Neural cell (in vitro differentiated cells): ENCODE measurements around the gene GDPD5. TPM values are rescaled to one million over a fixed set of nuclear protein-coding genes. Genes with fewer than 3 reads are reported as not detected.

ENCODE experiments used
- H2AFZ ChIP-seq: fragments of 200-600, 300-800 bp; sonication (generic), shearing (Covaris generic); 2 replicates; pipeline ENCODE4 v1.6.0; 2014; ENCODE audit warnings: low read depth, mild to moderate bottlenecking, antibody characterized with exemption, low read length, moderate library complexity
- H3F3A ChIP-seq: fragments of 200-600 bp; shearing (Covaris generic); 2 replicates; pipeline ENCODE4 v1.6.1; 2016; ENCODE audit warnings: mild to moderate bottlenecking, moderate library complexity, mixed read lengths, antibody characterized with exemption, low read length; ENCODE audit not compliant: insufficient read depth, poor library complexity, severe bottlenecking
- H3K27ac ChIP-seq: fragments of 200-600, 300-800 bp; sonication (generic), shearing (Covaris generic); 2 replicates; pipeline ENCODE4 v1.5.1; 2014; ENCODE audit warnings: mild to moderate bottlenecking, low read length, moderate library complexity
- H3K27me3 ChIP-seq: fragments of 300-800, 200-600 bp; sonication (generic), shearing (Covaris generic); 2 replicates; pipeline ENCODE4 v1.6.0; 2014; ENCODE audit warnings: mild to moderate bottlenecking, low read depth, low read length, moderate library complexity; ENCODE audit not compliant: insufficient read depth
- H3K36me3 ChIP-seq: fragments of 300-800, 200-600 bp; sonication (generic), shearing (Covaris generic); 2 replicates; pipeline ENCODE4 v1.5.1; 2014; ENCODE audit warnings: mild to moderate bottlenecking, antibody characterized with exemption, low read length, moderate library complexity; ENCODE audit not compliant: insufficient read depth
- H3K4me2 ChIP-seq: fragments of 300-800, 200-600 bp; sonication (generic), shearing (Covaris generic); 2 replicates; pipeline ENCODE4 v1.6.0; 2014; ENCODE audit warnings: mild to moderate bottlenecking, low read length
- H3K4me3 ChIP-seq: fragments of 300-800, 200-600 bp; sonication (generic), shearing (Covaris generic); 2 replicates; pipeline ENCODE4 v1.5.1; 2014; ENCODE audit warnings: mild to moderate bottlenecking, low read length, moderate library complexity
- H3K79me2 ChIP-seq: fragments of 200-600 bp; shearing (Covaris generic); replicated peaks from 2 replicates; pipeline ENCODE4 v1.6.0; 2014; ENCODE audit warnings: mild to moderate bottlenecking, low read length, moderate library complexity; ENCODE audit not compliant: insufficient read depth
- H3K9ac ChIP-seq: fragments of 300-800, 200-600 bp; sonication (generic), shearing (Covaris generic); 2 replicates; pipeline ENCODE4 v1.6.1; 2016; ENCODE audit warnings: mild to moderate bottlenecking, low read length, mixed read lengths
- H3K9me2 ChIP-seq: fragments of 200-600 bp; shearing (Covaris generic); 2 replicates; pipeline ENCODE4 v1.6.1; 2016; ENCODE audit warnings: mild to moderate bottlenecking, low read length, mixed read lengths; ENCODE audit not compliant: insufficient read depth
- H3K9me3 ChIP-seq: fragments of 200-600, 300-800 bp; sonication (generic), shearing (Covaris generic); 2 replicates; pipeline ENCODE4 v1.6.1; 2016; ENCODE audit warnings: mild to moderate bottlenecking, mixed run types, low read length, moderate library complexity, mixed read lengths
- H4K20me1 ChIP-seq: fragments of 200-600 bp; shearing (Covaris generic); 2 replicates; pipeline ENCODE4 v1.6.1; 2016; ENCODE audit warnings: mild to moderate bottlenecking, mixed run types; ENCODE audit not compliant: insufficient read depth
- CTCF ChIP-seq: fragments of 450-650 bp; IDR thresholded peaks from 2 replicates; pipeline ENCODE4 v1.5.1; 2014; ENCODE audit warnings: antibody characterized with exemption, mild to moderate bottlenecking, moderate library complexity; ENCODE audit not compliant: poor library complexity, severe bottlenecking
- EP300 ChIP-seq: fragments of 450-650 bp; conservative IDR thresholded peaks from 2 replicates; pipeline ENCODE4 v1.6.1; 2014; ENCODE audit warnings: antibody characterized with exemption, mild to moderate bottlenecking, moderate library complexity; ENCODE audit not compliant: poor library complexity, severe bottlenecking
- EZH2 ChIP-seq: fragments of 200-600, 300-800 bp; shearing (Covaris generic), sonication (generic); IDR thresholded peaks from 2 replicates; pipeline ENCODE4 v1.6.1; 2014; ENCODE audit warnings: antibody characterized with exemption, low read length, borderline replicate concordance, mild to moderate bottlenecking; ENCODE audit not compliant: insufficient read depth, poor library complexity, severe bottlenecking
- MXI1 ChIP-seq: fragments of 450-650 bp; conservative IDR thresholded peaks from 2 replicates; pipeline ENCODE4 v1.6.1; 2014; ENCODE audit warnings: antibody characterized with exemption, mild to moderate bottlenecking; ENCODE audit not compliant: poor library complexity, severe bottlenecking
- POLR2AphosphoS5 ChIP-seq: IDR thresholded peaks from 2 replicates; pipeline ENCODE4 v1.6.1; 2012
- RAD21 ChIP-seq: fragments of 450-650 bp; conservative IDR thresholded peaks from 2 replicates; pipeline ENCODE4 v1.6.1; 2014; ENCODE audit warnings: antibody characterized with exemption, mild to moderate bottlenecking, moderate library complexity
- REST ChIP-seq: IDR thresholded peaks from 2 replicates; pipeline ENCODE4 v1.6.1; 2012; ENCODE audit warnings: borderline replicate concordance
- SMC3 ChIP-seq: fragments of 450-650 bp; conservative IDR thresholded peaks from 2 replicates; pipeline ENCODE4 v1.6.1; 2014; ENCODE audit warnings: antibody characterized with exemption, mild to moderate bottlenecking, moderate library complexity; ENCODE audit not compliant: poor library complexity
- TAF1 ChIP-seq: IDR thresholded peaks from 2 replicates; pipeline ENCODE4 v1.6.1; 2012; ENCODE audit warnings: low read depth
- polyA plus RNA-seq: library from polyadenylated mRNA; depleted of rRNA; stranded (reverse); fragments of >200 nt; gene quantifications from 2 replicates; pipeline ENCODE4 v1.2.3, GENCODE V29; 2014

Gene GDPD5
- polyA plus RNA-seq, 1 donor from 2014 or later, result 19.2 TPM

GRCh38 chr11:75473684-75474083 is 52.1 kb downstream of the GDPD5 start:
- no peaks in the 10 kb centered on the region for H3K27me3 ChIP-seq
- no peaks in the 10 kb centered on the region for H3K79me2 ChIP-seq
- no peaks in the 10 kb centered on the region for H3K36me3 ChIP-seq
- H3F3A ChIP-seq, result no peaks in the 10 kb centered on the region
- no peak overlapping the region for H3K4me2 ChIP-seq
- no peaks in the 10 kb centered on the region for H3K9me2 ChIP-seq
- no peaks in the 10 kb centered on the region for H4K20me1 ChIP-seq
- H3K4me3 ChIP-seq, result no peak overlapping the region
- no peak overlapping the region for H3K27ac ChIP-seq
- no peak for TF ChIP-seq SMC3
- TF ChIP-seq POLR2AphosphoS5, result no peak
- TF ChIP-seq EZH2, result no peak
- no peak for TF ChIP-seq EP300
- no peak for TF ChIP-seq RAD21
- no peak for TF ChIP-seq CTCF
- no peak for TF ChIP-seq MXI1
- no peak for TF ChIP-seq REST
- no peak for TF ChIP-seq TAF1
- no peaks in the 10 kb centered on the region for H3K9me3 ChIP-seq
- no peak overlapping the region for H2AFZ ChIP-seq
- H3K9ac ChIP-seq, result no peak overlapping the region

GRCh38 chr11:75472081-75472732 is 53.5 kb downstream of the GDPD5 start:
- no peaks in the 10 kb centered on the region for H3K9me2 ChIP-seq
- no peak for TF ChIP-seq POLR2AphosphoS5
- no peak for TF ChIP-seq EP300
- no peak for TF ChIP-seq MXI1
- no peak for TF ChIP-seq TAF1
- TF ChIP-seq EZH2, result no peak
- TF ChIP-seq SMC3, result no peak
- no peak for TF ChIP-seq REST
- no peak for TF ChIP-seq CTCF
- no peak for TF ChIP-seq RAD21
- no peak overlapping the region for H3K4me2 ChIP-seq
- no peak overlapping the region for H2AFZ ChIP-seq
- no peaks in the 10 kb centered on the region for H3K79me2 ChIP-seq
- no peak overlapping the region for H3K9ac ChIP-seq
- H3F3A ChIP-seq, result no peaks in the 10 kb centered on the region
- H4K20me1 ChIP-seq, result no peaks in the 10 kb centered on the region
- no peaks in the 10 kb centered on the region for H3K36me3 ChIP-seq
- no peaks in the 10 kb centered on the region for H3K9me3 ChIP-seq
- H3K27me3 ChIP-seq, result no peaks in the 10 kb centered on the region
- no peak overlapping the region for H3K27ac ChIP-seq
- H3K4me3 ChIP-seq, result no peak overlapping the region
